Type B pancreatic cell (in vitro differentiated cells): ENCODE results near the gene FBXO36. TPM values are rescaled to one million over a fixed set of nuclear protein-coding genes. Genes with fewer than 3 reads are reported as not detected.

ENCODE experiments used
- DNase-seq: peaks from one replicate; pipeline ENCODE4 v3.0.0; 2021; ENCODE audit warnings: mixed read lengths; ENCODE audit not compliant: unreplicated experiment; ENCODE audit errors: extremely low spot score
- H3K27ac Mint-ChIP-seq: 2 replicates; pipeline ENCODE4 v1.8.0; 2021; ENCODE audit warnings: mild to moderate bottlenecking, mixed read lengths
- H3K27me3 Mint-ChIP-seq: 2 replicates; pipeline ENCODE4 v1.8.0; 2021; ENCODE audit warnings: mixed read lengths
- H3K36me3 Mint-ChIP-seq: 2 replicates; pipeline ENCODE4 v1.8.0; 2021; ENCODE audit warnings: mixed read lengths
- H3K4me1 Mint-ChIP-seq: one replicate; pipeline ENCODE4 v1.8.0; 2021; ENCODE audit warnings: mixed read lengths; ENCODE audit not compliant: unreplicated experiment
- H3K4me3 Mint-ChIP-seq: 2 replicates; pipeline ENCODE4 v1.8.0; 2021; ENCODE audit warnings: mild to moderate bottlenecking, mixed read lengths
- H3K9me3 Mint-ChIP-seq: 2 replicates; pipeline ENCODE4 v1.8.0; 2021; ENCODE audit warnings: mixed read lengths
- total RNA-seq: library from RNA; stranded (reverse); gene quantifications from 2 replicates; pipeline ENCODE4 v1.2.1, GENCODE V29; 2021; ENCODE audit warnings: low replicate concordance
- TF ChIP-seq, protein P1 (sequence below): fragments of 200-600 bp; sonication (generic); conservative IDR thresholded peaks from 2 replicates; pipeline ENCODE4 v1.5.0; 2021; ENCODE audit warnings: antibody characterized with exemption, mild to moderate bottlenecking

FBXO36 gene
- total RNA-seq, 1 donor from 2014 or later = 3.2 TPM

DNA sequence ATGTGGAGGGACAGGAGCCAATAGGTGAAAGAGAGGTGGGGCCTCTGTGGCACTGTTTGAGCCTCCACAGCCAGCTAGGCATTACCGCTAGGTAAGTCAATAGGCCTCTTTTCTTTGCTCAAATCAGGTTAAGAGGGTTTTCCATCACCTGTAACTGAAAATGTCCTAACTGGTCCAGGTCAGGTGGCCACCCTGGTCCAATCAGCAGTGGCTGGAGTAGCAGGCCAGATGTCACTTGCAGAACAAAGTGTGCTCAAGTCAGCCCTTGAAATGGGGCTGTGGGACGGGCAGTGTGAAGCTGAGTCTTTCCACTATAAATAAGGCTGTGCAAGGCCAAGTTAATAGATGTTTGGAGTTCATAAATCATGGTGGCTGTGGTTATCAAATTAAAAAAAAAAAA is 20.9 kb downstream of the FBXO36 start:
- Mint-ChIP-seq H3K4me3 (no peak overlapping the region), H3K4me1 (peaks cover 8% of the 10 kb centered on the region), H3K27me3 (no peaks in the 10 kb centered on the region), H3K27ac (no peak overlapping the region), H3K36me3 (no peaks in the 10 kb centered on the region), H3K9me3 (no peaks in the 10 kb centered on the region)
- TF ChIP-seq, protein P1, sequence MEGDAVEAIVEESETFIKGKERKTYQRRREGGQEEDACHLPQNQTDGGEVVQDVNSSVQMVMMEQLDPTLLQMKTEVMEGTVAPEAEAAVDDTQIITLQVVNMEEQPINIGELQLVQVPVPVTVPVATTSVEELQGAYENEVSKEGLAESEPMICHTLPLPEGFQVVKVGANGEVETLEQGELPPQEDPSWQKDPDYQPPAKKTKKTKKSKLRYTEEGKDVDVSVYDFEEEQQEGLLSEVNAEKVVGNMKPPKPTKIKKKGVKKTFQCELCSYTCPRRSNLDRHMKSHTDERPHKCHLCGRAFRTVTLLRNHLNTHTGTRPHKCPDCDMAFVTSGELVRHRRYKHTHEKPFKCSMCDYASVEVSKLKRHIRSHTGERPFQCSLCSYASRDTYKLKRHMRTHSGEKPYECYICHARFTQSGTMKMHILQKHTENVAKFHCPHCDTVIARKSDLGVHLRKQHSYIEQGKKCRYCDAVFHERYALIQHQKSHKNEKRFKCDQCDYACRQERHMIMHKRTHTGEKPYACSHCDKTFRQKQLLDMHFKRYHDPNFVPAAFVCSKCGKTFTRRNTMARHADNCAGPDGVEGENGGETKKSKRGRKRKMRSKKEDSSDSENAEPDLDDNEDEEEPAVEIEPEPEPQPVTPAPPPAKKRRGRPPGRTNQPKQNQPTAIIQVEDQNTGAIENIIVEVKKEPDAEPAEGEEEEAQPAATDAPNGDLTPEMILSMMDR = no peak
- DNase-seq = no peak

DNA sequence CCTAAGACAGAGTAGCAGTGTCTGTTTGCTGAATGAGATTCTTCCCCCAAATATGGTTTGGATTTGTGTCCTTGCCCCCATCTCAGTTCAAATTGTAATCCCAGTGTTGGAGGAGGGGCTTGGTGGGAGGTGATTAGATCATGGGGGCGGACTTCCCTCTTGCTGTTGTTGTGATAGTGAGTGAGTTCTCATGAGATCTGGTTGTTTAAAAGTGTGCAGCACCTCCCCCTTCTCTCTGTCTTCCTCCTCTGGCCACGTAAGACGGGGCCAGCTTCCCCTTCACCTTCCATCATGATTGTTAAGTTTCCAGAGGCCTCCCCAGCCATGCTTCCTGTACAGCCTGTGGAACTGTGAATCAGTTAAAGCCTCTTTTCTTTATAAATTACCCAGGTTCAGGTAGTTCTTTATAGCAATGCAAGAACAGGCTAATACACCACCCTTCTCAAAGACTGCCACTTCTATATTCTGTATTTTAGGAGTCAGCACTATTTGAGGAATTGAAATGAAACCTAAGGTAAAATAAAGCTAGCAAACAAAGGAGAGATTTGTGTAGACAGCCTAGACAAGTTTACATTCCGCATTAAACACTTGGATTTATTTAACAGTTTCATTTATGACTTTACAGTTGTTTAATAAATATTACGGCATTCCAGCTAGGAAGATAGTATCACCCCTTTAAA is 21.6 kb downstream of the FBXO36 start:
- H3K27me3 Mint-ChIP-seq = no peaks in the 10 kb centered on the region
- no peaks in the 10 kb centered on the region for H3K9me3 Mint-ChIP-seq
- H3K4me3 Mint-ChIP-seq = no peak overlapping the region
- peak overlapping the region; percentile 36 for H3K27ac Mint-ChIP-seq
- peaks cover 8% of the 10 kb centered on the region for H3K4me1 Mint-ChIP-seq
- DNase-seq = no peak
- H3K36me3 Mint-ChIP-seq = no peaks in the 10 kb centered on the region
- TF ChIP-seq, protein P1 = no peak

DNA sequence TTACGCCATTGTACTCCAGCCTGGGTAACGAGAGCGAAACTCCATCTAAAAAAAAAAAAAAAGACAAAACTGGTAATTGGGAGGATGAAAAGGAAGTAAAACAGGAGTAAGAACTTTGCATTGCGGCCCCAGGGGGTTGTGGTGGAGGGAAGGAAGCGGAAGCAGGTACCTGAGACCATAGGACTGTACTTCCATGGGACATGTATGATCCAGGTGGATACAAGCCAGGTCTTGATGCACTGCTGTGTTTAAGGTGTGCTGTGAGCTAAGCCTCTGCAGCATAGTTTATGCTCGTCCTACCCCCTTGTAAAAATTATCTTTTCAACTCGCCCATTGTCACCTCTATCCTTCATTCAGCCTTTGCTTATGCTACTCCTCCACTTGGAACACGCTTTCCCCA is 23.7 kb downstream of the FBXO36 start:
- Mint-ChIP-seq H3K36me3 (no peaks in the 10 kb centered on the region), H3K27me3 (no peaks in the 10 kb centered on the region), H3K4me1 (peaks cover 8% of the 10 kb centered on the region), H3K4me3 (no peak overlapping the region), H3K27ac (no peak overlapping the region), H3K9me3 (no peaks in the 10 kb centered on the region)
- TF ChIP-seq, protein P1 = no peak
- DNase-seq = no peak

DNA sequence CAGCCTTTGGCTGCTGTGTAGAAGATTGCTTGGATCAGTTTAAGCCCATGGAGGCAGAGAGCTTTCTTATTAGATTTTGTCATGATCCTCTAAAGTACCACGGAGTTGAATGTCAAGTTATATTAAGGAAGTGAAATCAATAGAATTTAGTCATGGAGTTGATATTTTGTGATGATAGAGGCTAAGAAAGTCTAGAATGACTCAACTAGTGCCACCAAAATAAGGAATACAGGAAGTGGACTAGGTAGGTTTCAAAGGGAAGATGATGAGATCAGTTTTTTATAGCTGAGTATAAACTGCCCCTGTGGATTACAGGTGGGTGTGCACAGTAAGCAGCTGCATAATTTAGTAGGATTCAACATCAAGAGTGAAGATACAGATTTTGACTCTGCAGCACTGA is 25.2 kb downstream of the FBXO36 start:
- Mint-ChIP-seq H3K27ac (no peak overlapping the region), H3K9me3 (no peaks in the 10 kb centered on the region), H3K4me1 (peaks cover 8% of the 10 kb centered on the region), H3K27me3 (no peaks in the 10 kb centered on the region), H3K36me3 (no peaks in the 10 kb centered on the region), H3K4me3 (no peak overlapping the region)
- TF ChIP-seq, protein P1 = no peak
- no peak for DNase-seq

DNA sequence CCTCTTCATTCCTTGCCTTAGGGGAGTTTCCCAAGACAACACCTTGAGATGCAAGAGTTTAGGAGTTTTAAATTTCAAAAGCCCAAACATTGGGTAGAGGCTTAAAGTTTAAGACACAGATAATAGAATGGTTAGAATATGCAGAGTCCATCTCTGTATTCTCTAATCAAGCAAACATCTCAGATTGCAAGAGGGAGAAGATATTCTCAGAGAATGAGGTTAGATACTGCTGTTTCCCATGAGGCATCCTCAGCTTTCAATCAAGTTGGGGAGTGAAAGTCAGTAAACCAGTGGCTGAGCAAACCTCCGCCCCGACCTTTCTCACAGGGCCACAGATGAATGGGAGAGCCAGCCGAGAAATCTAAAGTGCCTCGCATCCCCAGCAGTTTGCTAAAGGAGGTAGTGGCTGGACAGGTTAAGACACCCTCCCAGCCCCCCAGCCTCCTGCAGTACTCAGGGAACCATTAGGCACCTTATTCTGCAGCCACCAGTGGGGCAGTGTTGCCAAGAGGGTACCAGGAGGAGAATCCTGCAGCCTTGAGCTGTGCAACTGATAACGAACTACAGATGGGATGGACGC is 30.0 kb downstream of the FBXO36 start:
- peaks cover 12% of the 10 kb centered on the region for H3K4me1 Mint-ChIP-seq
- H3K27ac Mint-ChIP-seq = no peak overlapping the region
- DNase-seq = no peak
- TF ChIP-seq, protein P1 = no peak
- no peaks in the 10 kb centered on the region for H3K9me3 Mint-ChIP-seq
- H3K27me3 Mint-ChIP-seq = no peaks in the 10 kb centered on the region
- no peaks in the 10 kb centered on the region for H3K36me3 Mint-ChIP-seq
- no peak overlapping the region for H3K4me3 Mint-ChIP-seq
